ENCODE data around the gene AUTS2.

AUTS2 gene

DNA sequence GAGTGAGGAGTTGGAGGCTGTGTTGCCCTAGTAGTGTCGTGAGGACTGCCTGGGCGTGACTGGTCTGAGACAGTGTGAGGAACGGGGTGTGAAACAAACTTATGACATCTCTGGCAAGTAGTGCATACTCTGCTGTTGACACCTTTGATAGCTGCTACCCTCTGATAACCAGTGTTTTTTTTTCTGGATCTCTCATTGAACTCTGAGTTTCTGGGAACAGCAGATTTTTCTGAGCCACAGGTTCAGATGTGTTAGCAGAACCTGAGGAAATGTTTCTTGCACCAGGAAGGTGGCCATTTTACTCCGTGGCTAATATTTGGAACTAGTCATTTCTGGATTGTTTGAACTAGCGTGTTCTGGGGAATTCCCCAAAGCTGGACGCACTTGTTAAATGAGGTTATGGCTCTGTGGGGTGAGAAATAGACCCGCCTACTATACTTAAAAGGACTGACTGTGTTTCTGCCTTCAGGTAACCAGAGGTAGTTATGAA is 52.9 kb downstream of the AUTS2 start:
- no peak for TF ChIP-seq ZNF274 (IDR thresholded peaks at IDR 0.05; ENCODE audit: low read depth, low read length)
- H3K4me3 ChIP-seq (ENCODE audit: low read length): no peak overlapping the region

DNA sequence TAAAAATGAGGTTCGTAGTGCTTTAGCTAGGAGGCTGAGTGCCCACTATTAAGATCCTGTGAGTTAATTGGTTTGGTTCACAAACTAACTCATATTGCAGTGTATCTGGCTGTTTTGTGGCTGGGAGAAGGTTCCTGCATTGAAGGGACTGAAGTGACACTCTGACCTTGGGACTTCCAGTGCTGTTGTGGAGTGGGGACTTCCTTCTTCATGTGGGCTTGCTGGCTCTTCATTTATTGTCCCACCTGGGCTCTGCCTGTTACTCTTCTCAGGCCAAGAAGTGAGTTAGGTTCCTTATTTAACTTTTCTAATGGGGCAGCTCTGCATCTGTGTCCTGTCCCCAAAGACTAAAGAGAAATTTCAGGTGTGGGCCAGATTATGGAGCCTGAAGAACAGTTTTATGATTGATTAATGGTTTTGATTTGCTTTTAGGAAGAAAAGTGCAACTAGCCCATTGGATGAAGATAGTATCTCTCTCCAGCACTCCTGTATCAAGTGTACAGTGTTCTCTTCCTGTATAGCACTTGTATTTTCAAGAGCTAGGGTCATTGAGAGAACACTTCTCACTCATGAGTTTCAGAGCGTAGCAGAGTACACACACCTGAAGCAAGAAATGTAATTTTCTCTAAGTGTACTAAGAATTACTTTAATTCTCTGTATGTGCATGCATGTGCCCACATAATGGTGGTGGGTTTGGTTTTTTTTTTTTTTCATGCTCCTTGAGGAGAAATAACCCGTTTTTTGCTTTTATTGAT is 54.8 kb downstream of the AUTS2 start:
- no peak for TF ChIP-seq ZNF274 (IDR thresholded peaks at IDR 0.05; ENCODE audit: low read depth, low read length)
- no peak overlapping the region for H3K4me3 ChIP-seq (ENCODE audit: low read length)

GRCh38 chr7:69653806-69654205 is 55.5 kb downstream of the AUTS2 start:
- H3K4me3 ChIP-seq (ENCODE audit: low read length): no peak overlapping the region
- TF ChIP-seq ZNF274 (IDR thresholded peaks at IDR 0.05; ENCODE audit: low read depth, low read length): no peak

DNA sequence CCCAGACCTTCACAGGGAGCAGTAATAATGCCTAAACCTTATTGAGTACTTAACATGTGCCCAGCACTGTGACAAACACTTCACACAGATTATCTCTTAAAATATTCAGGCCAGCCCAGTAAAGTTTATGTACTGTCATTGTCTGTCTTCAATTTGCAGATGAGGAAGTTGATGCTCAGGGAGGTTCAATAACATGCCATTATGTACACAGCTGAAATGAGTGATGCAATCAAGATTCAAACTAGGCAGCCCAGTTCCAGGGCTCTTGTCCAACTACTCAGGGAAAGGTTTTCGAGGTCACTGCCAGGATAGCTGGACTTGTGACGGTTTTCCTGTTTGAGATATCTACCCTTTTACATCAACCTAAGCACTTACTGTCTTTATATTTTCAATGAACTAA is 56.1 kb downstream of the AUTS2 start:
- no peak overlapping the region for H3K4me3 ChIP-seq (ENCODE audit: low read length)
- TF ChIP-seq ZNF274 (IDR thresholded peaks at IDR 0.05; ENCODE audit: low read depth, low read length): no peak

GRCh38 chr7:69654849-69655707 is 56.8 kb downstream of the AUTS2 start:
- no peak for TF ChIP-seq ZNF274 (IDR thresholded peaks at IDR 0.05; ENCODE audit: low read depth, low read length)
- H3K4me3 ChIP-seq (ENCODE audit: low read length): no peak overlapping the region

- no peak overlapping the region for H3K4me3 ChIP-seq (ENCODE audit: low read length)
- no peak for TF ChIP-seq ZNF274 (IDR thresholded peaks at IDR 0.05; ENCODE audit: low read depth, low read length)
Measured at GRCh38 chr7:69656077-69656476, 57.8 kb downstream of the AUTS2 start.

DNA sequence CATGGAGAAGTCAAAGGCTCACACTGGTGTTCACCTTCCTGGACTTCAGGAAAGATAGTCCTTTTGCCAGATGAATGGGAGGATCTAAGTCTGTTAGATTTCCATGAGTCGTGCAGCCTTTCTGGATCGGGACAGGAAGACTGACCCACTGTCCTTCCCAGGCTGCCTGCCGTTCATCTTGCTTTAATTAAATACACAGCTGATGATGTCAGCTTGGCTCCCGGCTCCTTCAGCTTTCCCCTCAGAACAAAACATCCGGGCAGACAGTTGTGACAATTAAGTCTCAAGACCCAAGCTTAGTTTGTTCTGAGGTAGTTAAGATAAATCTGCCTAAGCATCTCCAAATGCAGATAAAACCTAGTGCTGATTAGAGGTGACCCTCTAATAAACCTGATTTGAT is 58.6 kb downstream of the AUTS2 start:
- TF ChIP-seq ZNF274 (IDR thresholded peaks at IDR 0.05; ENCODE audit: low read depth, low read length): no peak
- no peak overlapping the region for H3K4me3 ChIP-seq (ENCODE audit: low read length)

GRCh38 chr7:69657331-69657730 is 59.1 kb downstream of the AUTS2 start:
- no peak overlapping the region for H3K4me3 ChIP-seq (ENCODE audit: low read length)
- no peak for TF ChIP-seq ZNF274 (IDR thresholded peaks at IDR 0.05; ENCODE audit: low read depth, low read length)

GRCh38 chr7:69657985-69658384 is 59.7 kb downstream of the AUTS2 start:
- no peak overlapping the region for H3K4me3 ChIP-seq (ENCODE audit: low read length)
- no peak for TF ChIP-seq ZNF274 (IDR thresholded peaks at IDR 0.05; ENCODE audit: low read depth, low read length)

- no peak for TF ChIP-seq ZNF274 (IDR thresholded peaks at IDR 0.05; ENCODE audit: low read depth, low read length)
- H3K4me3 ChIP-seq (ENCODE audit: low read length): no peak overlapping the region
Measured at GRCh38 chr7:69659983-69660382, 61.7 kb downstream of the AUTS2 start.

GRCh38 chr7:69661342-69661741 is 63.1 kb downstream of the AUTS2 start:
- no peak overlapping the region for H3K4me3 ChIP-seq (ENCODE audit: low read length)
- no peak for TF ChIP-seq ZNF274 (IDR thresholded peaks at IDR 0.05; ENCODE audit: low read depth, low read length)

GRCh38 chr7:69663911-69664832 is 65.9 kb downstream of the AUTS2 start:
- no peak for TF ChIP-seq ZNF274 (IDR thresholded peaks at IDR 0.05; ENCODE audit: low read depth, low read length)

DNA sequence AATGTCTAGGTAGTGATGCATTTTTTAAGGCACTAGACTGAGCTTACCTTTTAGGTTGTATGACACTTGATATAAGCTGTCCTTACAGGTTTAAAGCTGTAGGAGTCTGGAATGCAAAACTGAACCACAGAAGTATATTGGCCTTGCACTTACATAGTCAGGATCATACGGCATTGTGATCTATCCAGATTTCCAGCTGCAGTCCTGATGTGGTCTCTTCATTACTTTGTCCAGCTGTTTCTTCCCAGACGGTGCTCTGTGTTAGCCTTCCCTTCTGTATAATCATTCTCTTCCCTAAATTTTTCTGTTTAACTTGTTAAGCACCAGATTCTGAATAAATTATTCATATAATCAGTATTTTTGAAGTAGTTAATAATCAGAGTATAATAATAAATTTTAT is 67.1 kb downstream of the AUTS2 start:
- TF ChIP-seq ZNF274 (IDR thresholded peaks at IDR 0.05; ENCODE audit: low read depth, low read length): no peak
- no peak overlapping the region for H3K4me3 ChIP-seq (ENCODE audit: low read length)

More at GRCh38 chr7:69663911-69664832, 65.9 kb downstream of the AUTS2 start:
- H3K4me3 ChIP-seq (ENCODE audit: low read length): no peak overlapping the region; the same call in 1 of the 2 replicates

DNA sequence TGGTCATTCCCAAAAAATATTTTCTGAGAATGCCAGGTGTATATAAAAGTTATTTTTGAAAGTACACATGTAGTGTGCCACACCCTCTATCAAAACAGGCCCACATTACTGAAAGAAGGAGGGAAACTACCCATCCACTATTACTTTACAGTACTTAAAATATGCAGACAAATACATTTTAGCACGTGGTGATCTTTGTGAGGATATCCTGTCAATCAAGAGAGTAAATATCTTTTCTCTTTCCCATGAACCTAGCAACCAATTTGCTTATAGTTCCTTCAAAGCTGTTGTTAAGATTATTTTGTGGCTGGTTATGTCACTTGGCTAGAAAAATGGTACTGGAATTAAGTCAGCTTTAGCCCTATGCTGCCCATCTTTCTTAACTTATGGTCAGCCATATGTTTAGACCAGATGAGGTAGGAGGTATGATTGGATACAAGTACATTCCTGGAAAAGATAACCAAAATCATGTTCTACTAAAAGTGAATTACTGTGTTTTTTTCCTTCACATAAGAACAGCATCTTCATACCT is 70.1 kb downstream of the AUTS2 start:
- no peak for TF ChIP-seq ZNF274 (IDR thresholded peaks at IDR 0.05; ENCODE audit: low read depth, low read length)

More for the DNA sequence above, 70.1 kb downstream of the AUTS2 start:
- no peak overlapping the region for H3K4me3 ChIP-seq (ENCODE audit: low read length)

Measured in GM08714 (cell line).